ENCODE data around the gene SPATA22. TPM values are rescaled to one million over a fixed set of nuclear protein-coding genes. Genes with fewer than 3 reads are reported as not detected.
"Not testable (repeated sequence)": the region's sequence is repeated elsewhere in the genome, so short reads cannot be mapped to it uniquely, and the experiment has no call there.

Gene SPATA22
- total RNA-seq, 3 donors from 2014 or later, result not detected

DNA sequence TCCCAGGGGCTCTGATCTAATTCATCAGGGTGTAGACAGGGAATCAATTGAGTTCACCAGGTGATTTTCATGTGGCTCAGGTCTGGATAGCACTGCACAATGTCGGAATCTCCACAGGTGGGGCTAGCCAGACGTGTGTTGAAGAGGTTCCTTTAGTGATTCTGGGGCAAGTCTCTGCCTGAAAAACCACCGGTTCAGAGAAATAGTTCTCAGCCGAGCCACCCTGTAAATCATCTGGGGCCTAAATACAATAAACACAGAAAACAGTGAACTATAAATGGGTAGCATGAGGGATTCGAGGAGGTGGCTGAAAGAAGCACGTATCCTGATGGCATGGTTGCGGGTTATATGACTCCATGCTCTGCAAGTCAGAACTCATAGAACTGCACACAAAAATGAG lies 25.5 kb upstream of the SPATA22 start:
- Mint-ChIP-seq H3K4me1 (ENCODE audit: low read depth) (no peaks in the 10 kb centered on the region), H3K27me3 (ENCODE audit: low read depth) (peaks cover 11% of the 10 kb centered on the region), H3K36me3 (ENCODE audit: insufficient read depth) (no peaks in the 10 kb centered on the region), H3K9me3 (peaks cover 3% of the 10 kb centered on the region), H3K4me3 (no peak overlapping the region)
- DNase-seq (no peak), ATAC-seq (no peak)

DNA sequence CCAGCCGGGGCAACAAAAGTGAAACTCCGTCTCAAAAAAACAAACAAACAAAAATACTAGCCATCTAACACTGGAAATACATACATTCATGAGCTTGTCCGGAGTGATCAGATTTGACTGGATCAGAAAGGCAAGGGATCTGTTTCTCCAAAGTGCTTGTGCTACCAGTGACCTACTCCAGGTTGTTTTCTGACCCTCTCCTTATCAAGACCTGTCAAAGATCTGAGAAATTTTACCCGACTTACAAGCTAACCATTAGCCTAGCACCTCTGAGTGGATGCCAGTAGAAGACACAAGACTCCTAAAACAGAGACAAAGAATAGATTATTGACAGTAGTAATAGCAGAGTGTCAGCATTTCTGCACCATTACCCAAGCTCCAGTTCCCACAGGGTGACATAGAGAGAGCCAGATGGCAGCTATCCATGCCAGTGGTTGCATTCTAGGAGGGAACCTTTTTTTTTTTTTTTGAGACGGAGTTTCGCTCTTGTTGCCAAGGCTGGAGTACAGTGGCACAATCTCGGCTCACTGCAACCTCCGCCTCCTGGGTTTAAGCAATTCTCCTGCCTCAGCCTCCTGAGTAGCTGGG lies 14.0 kb upstream of the SPATA22 start:
- Mint-ChIP-seq H3K4me1 (ENCODE audit: low read depth) (no peaks in the 10 kb centered on the region), H3K36me3 (ENCODE audit: insufficient read depth) (no peaks in the 10 kb centered on the region), H3K27me3 (ENCODE audit: low read depth) (peaks cover 39% of the 10 kb centered on the region), H3K4me3 (no peak overlapping the region), H3K9me3 (no peaks in the 10 kb centered on the region)
- DNase-seq (no peak), ATAC-seq (no peak)

- ATAC-seq (no peak), DNase-seq (no peak)
- H3K36me3 Mint-ChIP-seq (ENCODE audit: insufficient read depth), result no peaks in the 10 kb centered on the region
- no peaks in the 10 kb centered on the region for H3K4me1 Mint-ChIP-seq (ENCODE audit: low read depth)
- H3K27me3 Mint-ChIP-seq (ENCODE audit: low read depth), result peaks cover 37% of the 10 kb centered on the region
- no peaks in the 10 kb centered on the region for H3K9me3 Mint-ChIP-seq
- H3K4me3 Mint-ChIP-seq, result no peak overlapping the region
Observed at GRCh38 chr17:3482852-3483251, 11.2 kb upstream of the SPATA22 start.

DNA sequence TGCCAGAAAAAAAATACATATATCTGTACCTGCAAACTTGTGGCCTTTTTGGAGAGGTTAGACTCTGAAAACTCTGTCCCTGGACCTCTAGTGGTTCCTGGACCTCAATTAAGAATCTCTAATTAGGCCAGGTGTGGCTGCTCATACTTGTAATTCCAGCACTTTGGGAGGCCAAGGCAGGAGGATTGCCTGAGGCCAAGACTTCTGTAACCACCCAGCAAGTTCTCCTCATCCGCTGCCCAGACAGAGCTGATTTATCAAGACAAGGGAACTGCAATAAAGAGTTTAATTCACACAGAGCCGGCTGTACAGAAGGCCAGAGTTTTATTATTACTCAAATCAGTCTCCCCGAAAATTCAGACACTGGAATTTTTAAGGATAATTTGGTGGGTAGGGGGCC lies 8.4 kb upstream of the SPATA22 start:
- Mint-ChIP-seq H3K27me3 (ENCODE audit: low read depth) (peaks cover 19% of the 10 kb centered on the region), H3K4me1 (ENCODE audit: low read depth) (peaks cover 2% of the 10 kb centered on the region), H3K9me3 (no peaks in the 10 kb centered on the region), H3K4me3 (no peak overlapping the region), H3K36me3 (ENCODE audit: insufficient read depth) (no peaks in the 10 kb centered on the region)
- no peak for ATAC-seq
- no peak for DNase-seq

DNA sequence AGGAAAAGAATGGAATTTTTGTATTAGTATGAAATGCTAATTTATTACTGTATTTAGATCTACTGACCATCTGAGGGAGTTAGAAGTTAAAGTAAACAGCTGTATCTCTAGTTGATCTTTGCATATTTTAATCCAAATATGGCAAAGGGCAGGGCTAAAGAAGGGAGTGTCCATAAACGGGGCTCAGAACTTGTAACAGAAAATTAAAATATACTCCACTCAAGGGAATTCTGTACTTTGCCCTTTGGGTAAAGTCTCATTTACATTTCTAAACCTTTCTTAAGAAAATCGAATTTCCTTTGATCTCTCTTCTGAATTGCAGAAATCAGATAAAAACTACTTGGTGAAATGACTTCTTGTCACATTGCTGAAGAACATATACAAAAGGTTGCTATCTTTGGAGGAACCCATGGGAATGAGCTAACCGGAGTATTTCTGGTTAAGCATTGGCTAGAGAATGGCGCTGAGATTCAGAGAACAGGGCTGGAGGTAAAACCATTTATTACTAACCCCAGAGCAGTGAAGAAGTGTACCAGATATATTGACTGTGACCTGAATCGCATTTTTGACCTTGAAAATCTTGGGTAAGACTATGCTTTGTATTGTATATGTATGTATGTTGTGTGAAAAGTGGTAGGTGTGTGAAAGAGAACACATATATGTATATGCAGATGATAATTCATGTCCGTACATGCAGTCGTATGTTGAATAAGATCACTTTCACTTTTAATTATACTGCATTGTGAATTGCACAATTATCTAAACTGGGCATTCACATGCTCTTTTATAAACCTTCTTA lies 4.4 kb upstream of the SPATA22 start, which contains the start of gene ASPA:
ASPA (plus strand) TSS at position 186 of the 799 bp plus-strand sequence; CDS start at position 349, 163 bp downstream.
- H3K9me3 Mint-ChIP-seq, result no peaks in the 10 kb centered on the region
- DNase-seq, result no peak
- no peak for ATAC-seq
- peaks cover 2% of the 10 kb centered on the region for H3K4me1 Mint-ChIP-seq (ENCODE audit: low read depth)
- peaks cover 9% of the 10 kb centered on the region for H3K27me3 Mint-ChIP-seq (ENCODE audit: low read depth)
- no peaks in the 10 kb centered on the region for H3K36me3 Mint-ChIP-seq (ENCODE audit: insufficient read depth)
- peak within 1 kb of the TSS; percentile 54 for H3K4me3 Mint-ChIP-seq

DNA sequence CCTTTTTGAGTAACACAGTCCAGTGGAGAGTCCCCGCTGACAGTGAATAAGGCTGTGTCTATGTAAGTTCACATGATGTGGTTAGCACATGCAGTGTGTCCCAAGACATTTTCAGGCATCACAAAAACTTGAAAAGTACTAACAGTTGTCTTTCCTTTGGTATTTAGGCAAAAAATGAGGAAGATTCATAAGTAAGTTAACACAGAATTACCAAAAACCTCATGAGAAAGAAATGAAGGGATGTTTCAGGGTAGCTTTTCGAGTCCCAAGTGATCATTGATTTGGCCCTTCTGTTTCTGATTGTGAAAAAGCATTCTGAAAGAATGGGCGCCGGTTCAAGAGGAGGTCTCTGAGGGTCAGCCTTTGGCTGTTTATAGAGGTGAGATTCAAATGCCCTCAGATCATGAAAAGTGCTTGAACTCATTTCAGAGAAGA lies 3.6 kb upstream of the SPATA22 start:
- no peak overlapping the region for H3K4me3 Mint-ChIP-seq
- DNase-seq, result no peak
- H3K9me3 Mint-ChIP-seq, result no peaks in the 10 kb centered on the region
- H3K27me3 Mint-ChIP-seq (ENCODE audit: low read depth), result peaks cover 10% of the 10 kb centered on the region
- H3K4me1 Mint-ChIP-seq (ENCODE audit: low read depth), result peaks cover 2% of the 10 kb centered on the region
- no peaks in the 10 kb centered on the region for H3K36me3 Mint-ChIP-seq (ENCODE audit: insufficient read depth)
- ATAC-seq, result no peak

- Mint-ChIP-seq H3K36me3 (ENCODE audit: insufficient read depth) (no peaks in the 10 kb centered on the region), H3K27me3 (ENCODE audit: low read depth) (peaks cover 10% of the 10 kb centered on the region), H3K4me3 (no peak overlapping the region), H3K9me3 (no peaks in the 10 kb centered on the region), H3K4me1 (ENCODE audit: low read depth) (peaks cover 2% of the 10 kb centered on the region)
- DNase-seq, result no peak
- no peak for ATAC-seq
Observed at GRCh38 chr17:3474212-3474611, 2.6 kb upstream of the SPATA22 start.

DNA sequence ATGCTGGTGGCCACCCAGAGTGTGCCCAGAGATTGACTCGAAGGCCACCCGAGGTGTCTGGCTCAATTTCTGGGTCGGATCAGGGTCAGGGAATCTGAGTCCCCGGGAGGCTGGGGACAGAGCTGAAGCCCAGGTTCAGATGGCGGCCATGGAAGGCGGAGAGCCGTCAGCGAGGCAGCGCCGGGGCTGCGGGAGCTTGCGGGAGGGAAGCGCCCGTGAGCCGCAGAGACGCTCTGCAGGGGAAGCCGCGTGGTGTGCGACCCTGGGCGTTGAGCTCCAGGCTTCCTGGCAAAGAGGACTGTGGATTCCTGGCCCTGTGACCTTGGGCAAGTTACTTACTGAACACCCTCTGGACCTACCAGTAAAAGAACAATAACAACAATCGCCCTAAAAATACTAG lies 518 bp upstream of the SPATA22 start:
- Mint-ChIP-seq H3K4me3 (no peak overlapping the region), H3K27me3 (ENCODE audit: low read depth) (peaks cover 5% of the 10 kb centered on the region), H3K4me1 (ENCODE audit: low read depth) (peaks cover 2% of the 10 kb centered on the region), H3K36me3 (ENCODE audit: insufficient read depth) (no peaks in the 10 kb centered on the region), H3K9me3 (no peaks in the 10 kb centered on the region)
- ATAC-seq, result no peak
- DNase-seq, result no peak

GRCh38 chr17:3469529-3469928 lies 2.1 kb downstream of the SPATA22 start:
- ATAC-seq (no peak), DNase-seq (no peak)
- Mint-ChIP-seq H3K9me3 (no peaks in the 10 kb centered on the region), H3K27me3 (ENCODE audit: low read depth) (peaks cover 7% of the 10 kb centered on the region), H3K4me3 (no peak overlapping the region), H3K36me3 (ENCODE audit: insufficient read depth) (no peaks in the 10 kb centered on the region), H3K4me1 (ENCODE audit: low read depth) (no peaks in the 10 kb centered on the region)

DNA sequence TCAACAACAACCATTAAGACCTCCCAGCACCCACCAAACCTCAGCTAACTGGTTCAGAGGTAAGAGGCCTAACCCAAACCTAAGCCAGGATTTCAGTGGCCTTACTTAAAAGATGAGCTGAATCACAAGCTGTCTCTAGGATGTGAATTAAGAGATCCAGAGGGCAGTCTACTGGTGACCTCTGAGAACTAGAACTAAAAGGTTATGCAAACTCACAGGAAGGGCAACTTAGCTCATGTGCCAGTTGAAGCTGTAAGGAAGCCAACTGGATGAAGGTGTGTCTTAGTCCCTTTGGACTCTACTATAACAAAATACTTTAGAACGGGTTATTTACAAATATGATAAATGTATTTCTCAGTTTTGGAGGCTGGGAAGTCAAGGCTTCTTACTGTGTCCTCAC lies 5.3 kb downstream of the SPATA22 start:
- not testable (repeated sequence) for DNase-seq; H3K9me3 Mint-ChIP-seq; ATAC-seq; H3K36me3 Mint-ChIP-seq (ENCODE audit: insufficient read depth); H3K4me1 Mint-ChIP-seq (ENCODE audit: low read depth); H3K27me3 Mint-ChIP-seq (ENCODE audit: low read depth); H3K4me3 Mint-ChIP-seq

- Mint-ChIP-seq H3K4me3 (no peak overlapping the region), H3K4me1 (ENCODE audit: low read depth) (no peaks in the 10 kb centered on the region), H3K36me3 (ENCODE audit: insufficient read depth) (no peaks in the 10 kb centered on the region), H3K9me3 (no peaks in the 10 kb centered on the region), H3K27me3 (ENCODE audit: low read depth) (peaks cover 25% of the 10 kb centered on the region)
- ATAC-seq (no peak), DNase-seq (no peak)
Observed at GRCh38 chr17:3448059-3448665, 23.5 kb downstream of the SPATA22 start.

GRCh38 chr17:3447625-3448024 lies 24.0 kb downstream of the SPATA22 start:
- no peaks in the 10 kb centered on the region for H3K36me3 Mint-ChIP-seq (ENCODE audit: insufficient read depth)
- H3K4me3 Mint-ChIP-seq, result no peak overlapping the region
- DNase-seq (no peak), ATAC-seq (no peak)
- no peaks in the 10 kb centered on the region for H3K4me1 Mint-ChIP-seq (ENCODE audit: low read depth)
- H3K27me3 Mint-ChIP-seq (ENCODE audit: low read depth), result peaks cover 23% of the 10 kb centered on the region
- no peaks in the 10 kb centered on the region for H3K9me3 Mint-ChIP-seq

DNA sequence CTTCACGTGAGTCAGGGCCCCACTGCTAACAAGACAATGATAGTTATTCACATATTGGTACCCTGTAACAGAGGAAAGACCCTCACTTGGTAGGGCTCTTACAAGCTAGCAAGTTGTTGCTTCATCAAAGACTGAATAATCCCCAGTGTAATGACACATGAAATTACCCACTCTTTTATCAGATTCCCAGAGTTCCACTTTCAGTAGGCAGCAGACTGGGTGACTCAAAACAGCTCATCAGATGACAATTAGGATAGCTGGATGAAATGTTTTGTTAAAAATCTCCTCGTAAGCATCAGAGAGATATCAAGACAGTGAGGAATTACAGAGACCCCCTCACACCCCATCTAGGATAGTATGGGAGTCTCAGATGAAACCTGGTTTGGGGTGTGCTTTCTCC lies 31.2 kb downstream of the SPATA22 start:
- no peaks in the 10 kb centered on the region for H3K36me3 Mint-ChIP-seq (ENCODE audit: insufficient read depth)
- ATAC-seq (no peak), DNase-seq (no peak)
- no peaks in the 10 kb centered on the region for H3K4me1 Mint-ChIP-seq (ENCODE audit: low read depth)
- no peak overlapping the region for H3K4me3 Mint-ChIP-seq
- peaks cover 19% of the 10 kb centered on the region for H3K27me3 Mint-ChIP-seq (ENCODE audit: low read depth)
- H3K9me3 Mint-ChIP-seq, result no peaks in the 10 kb centered on the region

DNA sequence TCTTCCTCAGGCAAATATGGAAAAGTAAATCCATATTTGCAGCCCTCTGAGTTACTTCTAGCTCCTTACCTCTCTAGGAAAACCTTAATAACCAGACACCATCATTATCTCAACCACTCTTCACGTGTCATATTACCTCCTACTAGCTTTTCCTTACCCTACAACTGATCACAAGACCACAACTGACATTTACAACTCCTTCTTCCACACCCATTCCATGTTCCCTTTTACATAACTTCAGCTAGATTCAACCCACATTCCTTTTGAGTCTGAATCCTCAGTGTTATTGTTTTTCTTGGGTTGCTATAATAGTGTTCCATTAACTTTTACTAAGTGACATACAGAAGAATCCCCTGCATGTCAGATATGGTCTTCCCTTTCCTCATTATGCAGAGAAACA lies 33.3 kb downstream of the SPATA22 start:
- DNase-seq (no peak), ATAC-seq (no peak)
- Mint-ChIP-seq H3K9me3 (no peaks in the 10 kb centered on the region), H3K36me3 (ENCODE audit: insufficient read depth) (no peaks in the 10 kb centered on the region), H3K27me3 (ENCODE audit: low read depth) (peaks cover 13% of the 10 kb centered on the region), H3K4me3 (no peak overlapping the region), H3K4me1 (ENCODE audit: low read depth) (no peaks in the 10 kb centered on the region)

- Mint-ChIP-seq H3K27me3 (ENCODE audit: low read depth) (peaks cover 15% of the 10 kb centered on the region), H3K9me3 (peaks cover 3% of the 10 kb centered on the region), H3K4me1 (ENCODE audit: low read depth) (no peaks in the 10 kb centered on the region), H3K4me3 (no peak within 1 kb of the TSS), H3K36me3 (ENCODE audit: insufficient read depth) (no peaks in the 10 kb centered on the region)
- ATAC-seq, result no peak
- no peak for DNase-seq
Observed at GRCh38 chr17:3433741-3434140, 37.9 kb downstream of the SPATA22 start, which contains the start of gene OR1E2. OR1E2 (minus strand) TSS chr17:3433841; CDS start chr17:3433841, 0 bp downstream.
